ENCODE measurements around the gene RAD51B. TPM values are rescaled to one million over a fixed set of nuclear protein-coding genes. Genes with fewer than 3 reads are reported as not detected.

Gene RAD51B
- total RNA-seq, 1 experiment from 2014 or later: 8.5 TPM

DNA sequence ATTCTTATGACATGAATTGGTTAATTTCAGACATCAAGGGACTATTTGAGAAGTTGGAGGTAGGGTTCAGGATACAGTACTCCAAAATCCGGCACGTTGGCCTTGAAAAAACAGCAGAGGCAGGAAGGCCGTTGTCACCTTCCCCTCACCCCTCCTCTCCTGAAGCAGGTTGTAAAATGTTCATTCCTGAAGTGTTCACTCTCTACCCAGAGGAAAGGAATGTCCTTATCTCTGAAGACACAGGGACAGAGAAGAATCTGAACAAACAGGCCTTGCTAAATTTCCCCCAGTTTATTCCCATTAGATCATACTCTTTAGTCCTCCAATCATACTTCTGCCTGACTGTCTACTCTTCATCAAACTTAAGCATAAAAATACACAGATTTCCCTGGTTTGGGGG, 659.7 kb downstream of the RAD51B start:
- no peak overlapping the region for H3K4me3 ChIP-seq (ENCODE audit: low read depth in 2 of 2, low read length in 2 of 2)
- H3K36me3 ChIP-seq (ENCODE audit: control insufficient read depth, insufficient read depth, low read length): no peaks in the 10 kb centered on the region
- CTCF ChIA-PET: no interaction called here
- no peak for DNase-seq (ENCODE audit: low read depth, low spot score)
- ATAC-seq: no peak
- no peak for TF ChIP-seq SIN3A (IDR thresholded peaks at IDR 0.05; ENCODE audit: borderline replicate concordance, insufficient read depth, low read depth, low read length)
- no peak for TF ChIP-seq TCF7L2 (IDR thresholded peaks at IDR 0.05; ENCODE audit: low read depth, low read length)
- no peak for TF ChIP-seq POLR2AphosphoS5 (IDR thresholded peaks at IDR 0.05; ENCODE audit: low read depth, low read length)
- TF ChIP-seq, protein P1, sequence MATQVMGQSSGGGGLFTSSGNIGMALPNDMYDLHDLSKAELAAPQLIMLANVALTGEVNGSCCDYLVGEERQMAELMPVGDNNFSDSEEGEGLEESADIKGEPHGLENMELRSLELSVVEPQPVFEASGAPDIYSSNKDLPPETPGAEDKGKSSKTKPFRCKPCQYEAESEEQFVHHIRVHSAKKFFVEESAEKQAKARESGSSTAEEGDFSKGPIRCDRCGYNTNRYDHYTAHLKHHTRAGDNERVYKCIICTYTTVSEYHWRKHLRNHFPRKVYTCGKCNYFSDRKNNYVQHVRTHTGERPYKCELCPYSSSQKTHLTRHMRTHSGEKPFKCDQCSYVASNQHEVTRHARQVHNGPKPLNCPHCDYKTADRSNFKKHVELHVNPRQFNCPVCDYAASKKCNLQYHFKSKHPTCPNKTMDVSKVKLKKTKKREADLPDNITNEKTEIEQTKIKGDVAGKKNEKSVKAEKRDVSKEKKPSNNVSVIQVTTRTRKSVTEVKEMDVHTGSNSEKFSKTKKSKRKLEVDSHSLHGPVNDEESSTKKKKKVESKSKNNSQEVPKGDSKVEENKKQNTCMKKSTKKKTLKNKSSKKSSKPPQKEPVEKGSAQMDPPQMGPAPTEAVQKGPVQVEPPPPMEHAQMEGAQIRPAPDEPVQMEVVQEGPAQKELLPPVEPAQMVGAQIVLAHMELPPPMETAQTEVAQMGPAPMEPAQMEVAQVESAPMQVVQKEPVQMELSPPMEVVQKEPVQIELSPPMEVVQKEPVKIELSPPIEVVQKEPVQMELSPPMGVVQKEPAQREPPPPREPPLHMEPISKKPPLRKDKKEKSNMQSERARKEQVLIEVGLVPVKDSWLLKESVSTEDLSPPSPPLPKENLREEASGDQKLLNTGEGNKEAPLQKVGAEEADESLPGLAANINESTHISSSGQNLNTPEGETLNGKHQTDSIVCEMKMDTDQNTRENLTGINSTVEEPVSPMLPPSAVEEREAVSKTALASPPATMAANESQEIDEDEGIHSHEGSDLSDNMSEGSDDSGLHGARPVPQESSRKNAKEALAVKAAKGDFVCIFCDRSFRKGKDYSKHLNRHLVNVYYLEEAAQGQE (IDR thresholded peaks at IDR 0.05; ENCODE audit: insufficient read depth in 1 of 2, low read depth in 2 of 2, low read length in 1 of 2): no peak
- TF ChIP-seq, protein P2, sequence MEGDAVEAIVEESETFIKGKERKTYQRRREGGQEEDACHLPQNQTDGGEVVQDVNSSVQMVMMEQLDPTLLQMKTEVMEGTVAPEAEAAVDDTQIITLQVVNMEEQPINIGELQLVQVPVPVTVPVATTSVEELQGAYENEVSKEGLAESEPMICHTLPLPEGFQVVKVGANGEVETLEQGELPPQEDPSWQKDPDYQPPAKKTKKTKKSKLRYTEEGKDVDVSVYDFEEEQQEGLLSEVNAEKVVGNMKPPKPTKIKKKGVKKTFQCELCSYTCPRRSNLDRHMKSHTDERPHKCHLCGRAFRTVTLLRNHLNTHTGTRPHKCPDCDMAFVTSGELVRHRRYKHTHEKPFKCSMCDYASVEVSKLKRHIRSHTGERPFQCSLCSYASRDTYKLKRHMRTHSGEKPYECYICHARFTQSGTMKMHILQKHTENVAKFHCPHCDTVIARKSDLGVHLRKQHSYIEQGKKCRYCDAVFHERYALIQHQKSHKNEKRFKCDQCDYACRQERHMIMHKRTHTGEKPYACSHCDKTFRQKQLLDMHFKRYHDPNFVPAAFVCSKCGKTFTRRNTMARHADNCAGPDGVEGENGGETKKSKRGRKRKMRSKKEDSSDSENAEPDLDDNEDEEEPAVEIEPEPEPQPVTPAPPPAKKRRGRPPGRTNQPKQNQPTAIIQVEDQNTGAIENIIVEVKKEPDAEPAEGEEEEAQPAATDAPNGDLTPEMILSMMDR (IDR thresholded peaks at IDR 0.05): no peak
- POLR2A ChIA-PET: no interaction called here
- H3K9me3 ChIP-seq (ENCODE audit: control insufficient read depth, insufficient read depth, low read depth, low read length): no peaks in the 10 kb centered on the region
- in situ Hi-C loops (cut with HindIII; ENCODE audit: low pct_unique_long_range_greater_than_20kb, low sequenced_read_pairs) (no loop called here), intact Hi-C loops (cut with micrococcal nuclease; ENCODE audit: unreplicated experiment) (no loop called here)
- no peaks in the 10 kb centered on the region for H3K4me1 ChIP-seq (ENCODE audit: control insufficient read depth, insufficient read depth, low read length)
- no TSS peak for BruUV-seq (replicated peaks)
- H3K27me3 ChIP-seq (ENCODE audit: control insufficient read depth, insufficient read depth, low read length): no peaks in the 10 kb centered on the region
- no peak overlapping the region for H3K27ac ChIP-seq (ENCODE audit: low read length)

DNA sequence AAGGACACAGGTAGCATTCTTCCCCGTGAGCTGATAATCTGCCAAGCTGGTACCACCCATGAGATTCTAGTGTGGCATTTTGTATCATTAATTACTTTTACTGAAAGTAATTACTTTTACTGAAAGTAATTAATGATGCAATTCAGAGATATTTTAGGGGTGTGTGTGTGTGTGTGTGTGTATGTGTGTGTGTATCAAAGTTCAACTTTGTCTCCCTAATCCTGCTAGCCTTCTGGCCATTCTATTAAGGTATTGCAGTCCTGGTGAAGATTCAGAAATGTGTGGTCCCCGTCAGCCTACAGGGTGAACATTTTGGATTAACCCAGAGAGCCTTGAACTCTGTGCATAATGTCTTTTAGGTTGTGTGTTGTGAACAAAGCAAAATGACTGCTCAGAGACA, 662.4 kb downstream of the RAD51B start:
- in situ Hi-C loops (cut with HindIII; ENCODE audit: low pct_unique_long_range_greater_than_20kb, low sequenced_read_pairs) (no loop called here), intact Hi-C loops (cut with micrococcal nuclease; ENCODE audit: unreplicated experiment) (no loop called here)
- ATAC-seq (no peak), DNase-seq (ENCODE audit: low read depth, low spot score) (no peak)
- Histone ChIP-seq H3K9me3 (ENCODE audit: control insufficient read depth, insufficient read depth, low read depth, low read length) (no peaks in the 10 kb centered on the region), H3K36me3 (ENCODE audit: control insufficient read depth, insufficient read depth, low read length) (no peaks in the 10 kb centered on the region), H3K27ac (ENCODE audit: low read length) (no peak overlapping the region), H3K4me1 (ENCODE audit: control insufficient read depth, insufficient read depth, low read length) (no peaks in the 10 kb centered on the region), H3K27me3 (ENCODE audit: control insufficient read depth, insufficient read depth, low read length) (no peaks in the 10 kb centered on the region), H3K4me3 (ENCODE audit: low read depth in 2 of 2, low read length in 2 of 2) (no peak overlapping the region)
- no peak for TF ChIP-seq SIN3A (IDR thresholded peaks at IDR 0.05; ENCODE audit: borderline replicate concordance, insufficient read depth, low read depth, low read length)
- TF ChIP-seq, protein P1 (IDR thresholded peaks at IDR 0.05; ENCODE audit: insufficient read depth in 1 of 2, low read depth in 2 of 2, low read length in 1 of 2): no peak
- CTCF ChIA-PET: no interaction called here
- BruUV-seq (replicated peaks): no TSS peak
- POLR2A ChIA-PET: no interaction called here
